ENCODE measurements around the gene SCP2. TPM values are rescaled to one million over a fixed set of nuclear protein-coding genes. Genes with fewer than 3 reads are reported as not detected.
"Not testable (repeated sequence)": the region's sequence is repeated elsewhere in the genome, so short reads cannot be mapped to it uniquely, and the experiment has no call there.

The SCP2 gene
- total and polyA plus RNA-seq, 2 of the 4 experiments (the other 2 are of a cell fraction), result 70.4 to 83.1 TPM

- H2AFZ ChIP-seq (replicated peaks; ENCODE audit: low read length, poor library complexity); H3K9me1 ChIP-seq (ENCODE audit: insufficient read depth, low read length); H2BK120ac ChIP-seq (ENCODE audit: low read depth, low read length); POLR2A ChIA-PET (ENCODE audit: unreplicated experiment); H2BK20ac ChIP-seq (ENCODE audit: low read depth, low read length); H3K4me3 ChIP-seq (ENCODE audit: insufficient read depth, low read depth, low read length); H4K91ac ChIP-seq (ENCODE audit: insufficient read depth, low read depth, low read length); H3K9me3 ChIP-seq (ENCODE audit: control insufficient read depth, insufficient read depth, low read length); BruUV-seq (replicated peaks); dilution Hi-C loops (cut with HindIII; ENCODE audit: low sequenced_read_pairs, unreplicated experiment); H4K8ac ChIP-seq (ENCODE audit: low read depth in 2 of 2, low read length in 2 of 2); H3K27me3 ChIP-seq (ENCODE audit: control insufficient read depth, insufficient read depth, low read length); ATAC-seq (ENCODE audit: low read depth); H2BK15ac ChIP-seq (ENCODE audit: low read depth, low read length); H2BK5ac ChIP-seq (ENCODE audit: low read depth, low read length, poor library complexity, severe bottlenecking); CTCF ChIA-PET; H3K23ac ChIP-seq (ENCODE audit: low read depth, low read length); H3K14ac ChIP-seq (replicated peaks; ENCODE audit: low read depth, low read length); H3K4me1 ChIP-seq (ENCODE audit: control insufficient read depth, insufficient read depth, low read length); H3K4me2 ChIP-seq (ENCODE audit: low read depth, low read length); H2AK5ac ChIP-seq (ENCODE audit: low read depth, low read length); H3K4ac ChIP-seq (ENCODE audit: low read depth, low read length); H3K27ac ChIP-seq (ENCODE audit: insufficient read depth, low read length); H2AK9ac ChIP-seq (replicated peaks; ENCODE audit: low read depth, low read length, poor library complexity); H3K9ac ChIP-seq (ENCODE audit: low read depth, low read length); H4K20me1 ChIP-seq (ENCODE audit: insufficient read depth, low read length); in situ Hi-C loops (cut with MboI; ENCODE audit: low sequenced_read_pairs); DNase-seq; H3K18ac ChIP-seq (ENCODE audit: low read depth, low read length); H3K79me1 ChIP-seq (ENCODE audit: low read depth in 1 of 2, low read length in 2 of 2); H3K56ac ChIP-seq (ENCODE audit: extremely low read depth, insufficient read depth, low read length); H4K5ac ChIP-seq (ENCODE audit: low read depth, low read length): not testable (repeated sequence)
- intact Hi-C loops (cut with micrococcal nuclease), result loop anchor here (5.0 kb wide), 1 partner anchor 38 kb away; no protein-coding TSS in a partner anchor
- H3K36me3 ChIP-seq (ENCODE audit: control insufficient read depth, insufficient read depth, low read length), result peaks cover 11% of the 10 kb centered on the region
Observed at GRCh38 chr1:52949602-52950001, 22.5 kb downstream of the SCP2 start.
